Inflammatory macrophage treated with lipopolysaccharide for 4 hours (primary cell): ENCODE data around the gene NPRL2.

Experiments used
- DNase-seq: peaks from one replicate; pipeline ENCODE4 v3.0.0-alpha.2; 2020

Gene NPRL2

DNA sequence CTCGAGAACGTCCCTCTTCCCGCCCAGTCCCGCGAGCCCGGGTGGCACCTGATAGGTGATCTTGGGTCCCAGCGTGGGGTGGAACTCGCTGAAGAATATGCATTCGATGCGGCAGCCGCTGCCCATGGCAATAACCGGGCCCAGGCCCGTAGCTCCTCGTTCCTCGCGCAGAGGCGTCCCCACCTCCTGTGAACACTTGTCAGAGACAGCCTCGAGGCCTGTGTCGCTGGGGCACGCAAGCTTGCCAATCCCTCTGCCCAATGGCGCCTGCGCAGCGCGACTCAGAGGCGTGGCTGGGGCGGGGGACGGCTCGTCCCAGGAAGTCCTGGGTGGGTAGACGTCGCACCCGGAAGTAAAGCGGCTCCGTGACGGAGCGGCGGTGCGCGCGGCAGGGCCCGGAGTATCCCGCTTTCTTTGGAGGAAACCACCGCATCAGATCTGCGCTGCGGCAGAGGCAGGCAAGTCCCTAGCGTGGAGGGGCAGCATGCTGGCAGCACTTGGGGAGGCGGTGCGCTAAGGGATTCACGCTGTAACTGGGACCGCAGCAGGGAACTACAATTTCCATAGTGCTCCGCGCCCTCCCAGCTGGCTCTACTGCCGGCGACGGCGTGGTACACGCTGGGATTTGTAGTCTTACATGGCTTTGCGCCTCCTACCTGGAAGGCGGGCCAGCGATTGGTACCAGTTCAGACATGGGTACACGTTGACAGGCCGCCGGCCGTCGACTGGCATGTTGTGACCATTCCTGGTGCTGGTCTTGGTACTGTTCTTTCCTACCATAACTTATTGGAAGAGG, at the start of gene NPRL2, which contains the start of gene CYB561D2:
Gene NPRL2 (minus strand): TSS at position 249 of the 796 bp plus-strand sequence. CDS start 123 bp downstream, at position 126.
Gene CYB561D2 (plus strand): TSS at position 336 of the 796 bp plus-strand sequence. CDS start 572 bp downstream, outside the sequence.
- peak; percentile 97 for DNase-seq

DNA sequence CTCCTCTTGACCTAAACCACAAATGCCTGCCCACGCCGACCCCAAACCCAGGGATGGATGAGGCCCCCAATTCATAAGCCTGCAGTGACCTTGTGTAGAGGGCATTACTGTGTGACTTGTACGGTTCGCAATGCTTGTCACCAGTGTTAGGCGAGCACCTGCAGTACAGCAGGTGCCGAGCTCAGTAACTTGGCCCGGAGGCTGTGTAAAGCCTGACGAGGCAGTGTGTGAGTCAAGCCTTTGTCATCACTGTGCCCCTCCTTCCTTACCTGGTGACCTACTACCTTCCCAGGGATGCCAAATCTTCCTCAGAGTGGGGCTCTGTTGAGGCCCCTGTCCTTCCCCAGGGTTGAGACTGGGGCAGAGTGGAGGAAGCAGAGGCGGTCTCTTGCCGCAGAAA, 45.9 kb upstream of the NPRL2 start:
- DNase-seq, result no peak

DNA sequence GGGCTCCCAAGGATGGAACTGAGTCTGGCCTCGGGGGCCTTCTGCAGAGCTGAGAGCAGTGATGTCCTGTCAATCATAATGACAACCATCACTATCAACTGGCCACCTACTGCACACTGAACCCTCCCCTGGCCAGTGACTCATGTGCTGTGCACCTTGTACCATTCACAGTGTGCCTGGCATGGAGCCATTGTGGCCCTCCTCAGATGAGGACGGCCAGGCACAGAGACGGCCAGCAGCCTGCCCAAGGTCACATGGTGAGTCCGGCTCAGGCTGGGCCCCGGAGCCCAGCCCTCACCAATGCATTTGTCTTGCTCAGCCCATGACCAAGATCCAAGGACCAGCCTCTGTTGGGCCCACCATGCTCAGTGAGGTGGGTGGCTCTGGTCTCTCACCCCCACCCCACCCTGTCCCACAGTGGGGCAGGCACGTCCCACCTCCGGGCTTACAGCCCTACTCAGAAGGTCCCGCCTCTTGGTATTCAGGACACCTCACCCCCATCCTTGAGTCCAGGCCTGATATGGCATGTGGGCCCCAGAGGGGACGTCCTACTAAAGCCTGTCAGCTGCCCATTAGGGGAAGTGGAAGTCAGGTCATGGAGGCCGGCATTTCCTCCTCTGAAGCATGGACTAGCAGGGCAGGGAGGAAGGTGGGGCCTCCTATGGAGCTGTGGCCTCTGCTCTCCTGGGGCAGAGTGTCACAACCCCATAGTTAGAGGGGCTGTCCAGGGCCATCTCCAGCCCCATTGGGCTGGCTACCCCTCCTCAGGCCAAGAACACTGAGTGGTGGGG, 44.7 kb upstream of the NPRL2 start:
- peak; percentile 81 for DNase-seq

DNA sequence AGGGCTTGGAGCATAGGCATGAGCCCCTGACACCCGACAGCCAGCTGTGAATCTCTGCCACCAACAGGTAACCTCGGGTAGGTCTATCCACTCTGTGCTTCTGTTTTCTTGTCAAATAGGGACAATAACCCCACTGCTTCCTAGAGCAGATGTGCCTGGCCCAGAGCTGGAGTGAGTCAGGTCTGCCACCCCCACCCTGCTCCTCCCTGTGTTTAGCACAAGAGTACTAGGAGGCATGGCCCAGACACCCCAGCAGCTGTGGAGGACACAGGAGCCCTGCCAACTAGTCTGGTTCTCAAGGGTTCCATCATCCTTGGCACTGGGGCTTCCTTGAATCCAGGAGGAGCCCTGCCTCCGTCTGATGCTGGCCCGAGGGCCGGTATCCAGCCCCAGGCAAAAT, 42.5 kb upstream of the NPRL2 start:
- no peak for DNase-seq

DNA sequence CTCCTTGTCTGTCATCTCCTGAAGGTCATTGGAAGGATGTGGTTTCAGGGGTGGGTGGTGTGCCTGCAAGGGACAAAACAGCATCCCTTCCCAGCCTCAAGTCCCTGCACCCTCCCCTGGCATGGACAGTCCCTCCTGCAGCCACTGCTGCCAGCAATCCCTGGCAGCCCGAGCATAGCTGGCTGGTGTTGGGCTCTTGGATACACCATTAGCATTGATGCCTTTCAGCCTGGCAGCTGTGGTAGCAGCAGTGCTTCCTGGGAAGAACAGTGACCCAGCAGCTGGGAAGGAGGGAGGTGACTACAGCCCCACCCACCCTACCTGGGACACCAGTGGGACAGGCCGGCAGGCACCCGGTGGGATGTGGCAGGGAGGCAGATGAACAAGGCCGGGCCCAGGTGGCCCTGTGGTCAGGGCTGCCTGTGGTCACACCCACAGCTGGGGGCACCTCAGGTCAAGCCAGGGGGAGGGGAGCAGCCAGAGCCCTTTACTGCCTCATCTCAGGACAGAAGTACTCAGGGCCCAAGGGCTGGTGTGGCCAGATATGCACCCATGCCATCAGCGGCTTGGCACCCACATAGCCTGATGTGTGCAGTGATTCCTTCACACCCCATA, 41.6 kb upstream of the NPRL2 start:
- DNase-seq, result no peak

DNA sequence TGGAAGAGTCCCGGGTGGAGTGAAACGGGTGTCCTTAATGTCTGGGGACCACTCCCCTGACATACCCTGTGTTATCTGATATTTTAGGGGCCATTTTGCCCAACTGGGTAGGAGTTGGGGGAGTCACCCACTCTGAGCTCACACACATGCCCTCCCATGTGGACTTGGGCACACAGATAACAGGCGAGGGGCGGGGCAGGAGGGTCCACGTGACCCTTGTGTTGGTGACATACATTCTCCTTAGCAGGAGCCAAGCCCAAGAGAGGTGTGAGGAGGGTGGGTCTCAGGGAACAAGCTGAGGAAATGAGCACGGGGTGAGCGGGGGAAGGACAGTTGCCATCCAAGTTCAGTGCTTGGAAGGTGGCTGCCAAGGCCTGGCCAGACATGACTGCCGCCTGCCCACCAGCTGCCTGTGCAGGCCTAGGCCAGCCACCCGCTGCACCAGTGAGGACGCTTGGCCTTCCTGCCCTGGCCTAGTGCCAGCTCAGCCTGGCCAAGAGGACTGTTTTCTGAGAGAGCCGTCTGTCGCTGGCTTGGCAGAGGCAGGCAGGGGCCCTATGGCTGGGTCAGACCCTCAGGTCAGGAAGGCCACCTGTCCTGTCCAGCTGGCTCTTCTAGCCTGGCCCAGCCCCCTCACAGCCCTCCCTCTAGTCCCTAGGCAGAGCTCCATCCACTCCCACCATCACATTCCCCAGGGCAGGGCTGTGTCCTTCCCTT, 40.1 kb upstream of the NPRL2 start:
- DNase-seq, result no peak

- no peak for DNase-seq
These were observed 38.8 kb upstream of the NPRL2 start for GRCh38 chr3:50389414-50389767.

DNA sequence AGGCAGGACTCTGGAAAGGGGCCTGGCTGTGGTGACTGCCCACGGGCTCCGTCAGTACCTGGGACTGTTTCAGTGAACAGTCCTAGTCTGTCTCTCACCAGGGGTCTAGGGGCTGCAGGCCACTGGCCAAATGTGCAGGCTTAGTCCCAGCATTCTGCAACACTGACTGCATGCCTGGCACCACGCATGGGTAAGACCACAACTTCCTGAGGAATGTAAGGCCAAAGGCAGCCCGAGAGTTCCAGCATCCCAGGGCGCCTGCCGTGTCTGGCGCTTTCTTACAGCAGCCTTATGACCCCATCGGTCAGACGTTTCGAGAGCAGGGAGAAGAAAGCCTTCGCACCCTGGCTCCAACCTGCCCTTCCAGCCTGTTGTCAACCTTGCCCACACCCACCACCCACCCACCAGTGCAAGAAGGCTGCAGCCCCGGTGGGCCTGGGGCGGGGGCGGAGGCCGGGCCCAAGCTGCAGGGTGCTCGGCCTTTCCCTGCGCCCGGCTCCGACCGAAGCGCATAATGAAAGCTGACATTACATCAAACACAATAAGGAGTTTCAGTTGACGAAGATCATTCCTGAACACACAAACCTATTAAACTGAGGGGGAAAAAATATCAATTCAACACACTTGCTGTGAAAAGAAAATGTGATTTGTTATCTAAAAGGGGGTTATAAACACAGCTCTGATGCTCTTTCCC, 38.3 kb upstream of the NPRL2 start:
- no peak for DNase-seq

DNA sequence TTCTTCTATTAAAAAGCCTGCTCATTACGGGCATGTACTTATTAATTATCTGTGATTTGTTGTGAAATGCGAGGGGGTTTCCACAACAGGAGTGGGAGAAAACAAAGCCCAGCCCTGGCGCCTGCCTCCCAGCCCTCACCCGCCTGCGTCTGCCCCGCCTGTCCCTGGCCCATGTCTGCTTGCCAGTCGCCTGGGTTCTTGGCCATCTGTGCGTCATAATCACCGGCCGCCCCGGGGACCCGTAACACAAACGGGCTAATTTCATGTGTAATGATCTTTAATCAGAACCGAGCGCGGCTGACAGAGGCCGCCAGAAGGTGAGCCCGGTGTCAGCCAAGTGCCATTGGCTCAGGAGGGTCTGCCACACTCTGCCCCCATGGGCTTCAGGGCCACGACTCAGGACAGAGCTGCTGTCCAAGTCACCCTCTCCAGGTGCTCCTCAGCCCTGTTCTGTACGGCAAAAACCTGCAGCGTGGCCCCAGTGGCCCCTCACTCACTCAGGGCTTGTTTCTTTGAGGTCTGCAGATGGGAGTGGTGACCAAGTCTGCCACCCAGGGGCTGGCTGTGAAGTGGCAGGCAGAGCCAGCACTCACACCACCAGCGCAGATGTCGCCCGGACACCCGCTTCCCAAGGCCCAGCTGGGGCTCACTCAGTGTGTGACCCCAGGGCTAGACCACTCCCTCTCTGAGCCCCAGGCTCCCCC, 37.6 kb upstream of the NPRL2 start:
- no peak for DNase-seq

- no peak for DNase-seq
These were observed 35.2 kb upstream of the NPRL2 start for GRCh38 chr3:50385754-50386153.

DNA sequence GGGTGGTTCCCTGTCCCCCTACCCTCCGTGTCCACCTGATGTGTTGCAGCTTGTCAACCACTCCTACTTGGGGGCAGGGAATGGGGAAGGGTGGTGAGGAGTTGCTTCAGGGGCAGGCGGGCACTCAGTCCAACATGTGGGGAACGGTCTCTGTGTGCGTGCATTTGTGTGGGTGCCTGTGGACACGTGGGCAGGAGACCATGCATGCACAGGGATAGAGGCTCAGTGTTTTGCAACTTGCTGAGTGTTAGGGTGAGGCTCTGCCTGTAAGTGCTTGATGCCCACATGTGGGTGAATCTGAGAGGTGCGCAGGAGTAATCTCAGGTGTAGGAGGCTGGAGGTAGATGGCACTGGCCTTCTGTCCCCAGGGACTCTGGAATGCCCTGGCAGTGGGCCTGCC, 33.2 kb upstream of the NPRL2 start:
- DNase-seq, result no peak

DNA sequence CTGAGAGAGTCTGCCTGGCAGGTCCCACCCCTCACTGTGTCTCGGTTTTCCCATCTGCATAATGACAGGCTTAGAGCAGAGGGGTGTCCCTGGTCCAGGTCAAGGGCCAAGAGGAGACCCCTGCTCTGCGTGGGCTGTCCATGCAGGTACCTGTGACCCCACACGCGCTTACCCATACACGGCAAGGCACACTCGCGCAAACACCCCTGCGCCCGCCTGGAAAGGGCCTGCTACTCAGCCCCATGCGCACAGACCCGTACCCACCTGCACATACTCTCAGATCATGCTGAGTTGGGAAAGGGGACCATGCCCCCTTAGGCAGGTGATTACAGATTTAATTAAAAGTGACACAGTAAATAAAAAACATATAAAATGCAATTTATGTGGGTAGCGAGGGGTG, 32.1 kb upstream of the NPRL2 start:
- no peak for DNase-seq

DNA sequence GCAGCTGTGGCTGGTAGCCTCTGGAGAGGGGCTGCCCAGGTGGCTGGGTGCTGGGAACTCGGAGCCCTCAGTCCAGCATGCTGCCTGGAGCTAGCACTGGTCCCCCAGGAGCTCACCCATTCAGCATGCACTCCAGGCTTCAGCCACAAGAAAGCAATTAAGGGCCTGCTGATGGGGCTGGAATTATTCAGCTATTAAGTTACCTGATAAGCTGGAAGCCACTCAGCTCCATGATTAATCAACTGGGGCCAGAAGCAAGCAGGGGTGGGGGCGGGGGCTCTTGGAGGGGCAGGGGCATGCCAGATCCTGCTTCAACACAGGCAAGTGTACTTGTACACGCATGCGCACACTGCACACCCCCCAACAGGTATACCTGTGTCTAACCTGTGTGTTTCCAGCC, 30.8 kb upstream of the NPRL2 start:
- DNase-seq, result no peak

DNA sequence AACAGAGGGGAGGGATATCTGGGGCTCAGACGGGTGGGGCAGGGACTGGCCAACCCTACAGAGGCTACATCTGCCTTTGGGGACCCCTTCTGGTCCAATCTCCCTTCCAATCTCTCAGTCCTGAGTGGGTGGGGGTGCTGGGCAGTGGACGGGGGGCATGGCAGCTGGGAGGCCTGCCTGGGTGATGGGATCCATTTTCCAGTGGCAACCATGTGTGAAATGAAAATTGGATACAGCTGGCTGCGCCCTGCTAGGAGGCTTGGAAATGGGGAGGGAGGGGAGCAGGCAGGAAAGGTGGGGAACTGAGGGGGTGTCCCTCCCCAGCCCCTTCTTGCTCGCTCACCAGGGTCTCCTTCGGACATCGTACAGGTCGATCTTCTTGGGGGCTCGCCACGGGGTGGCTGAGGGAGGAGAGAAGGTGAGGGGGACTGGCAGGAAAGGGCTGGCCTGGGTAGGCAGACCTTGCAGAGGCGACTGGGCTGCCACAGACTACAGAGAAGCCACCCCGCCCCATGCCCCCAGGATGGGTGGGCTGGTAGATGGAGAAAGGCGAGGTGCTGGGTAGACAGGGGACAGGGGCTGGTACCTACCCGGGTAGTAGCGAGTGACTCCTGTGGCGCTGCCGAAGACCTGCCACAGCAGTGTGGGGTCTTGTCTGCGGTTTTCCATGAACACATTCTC, 30.0 kb upstream of the NPRL2 start:
- DNase-seq, result no peak

GRCh38 chr3:50378757-50379156, 28.2 kb upstream of the NPRL2 start:
- DNase-seq, result no peak

DNA sequence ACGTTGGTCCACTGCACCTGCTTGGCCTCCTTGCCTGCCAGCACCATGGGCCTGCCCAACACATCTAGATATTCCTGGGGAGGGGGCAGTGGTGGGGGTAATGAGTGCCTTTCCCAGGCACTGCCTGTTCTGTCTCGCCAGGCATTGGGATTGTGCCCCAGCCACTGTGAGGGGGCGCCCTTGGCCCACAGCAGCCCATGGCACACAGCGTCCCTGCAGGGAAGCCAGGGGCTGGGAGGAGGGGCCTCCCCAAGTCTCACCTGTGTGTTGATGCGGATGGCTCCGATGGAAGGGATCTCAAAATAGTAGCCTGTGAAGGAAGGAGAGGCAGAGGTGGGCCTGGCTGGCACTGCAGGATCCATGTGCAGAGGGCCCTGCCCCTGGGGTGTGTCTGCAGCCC, 27.4 kb upstream of the NPRL2 start:
- DNase-seq, result no peak

DNA sequence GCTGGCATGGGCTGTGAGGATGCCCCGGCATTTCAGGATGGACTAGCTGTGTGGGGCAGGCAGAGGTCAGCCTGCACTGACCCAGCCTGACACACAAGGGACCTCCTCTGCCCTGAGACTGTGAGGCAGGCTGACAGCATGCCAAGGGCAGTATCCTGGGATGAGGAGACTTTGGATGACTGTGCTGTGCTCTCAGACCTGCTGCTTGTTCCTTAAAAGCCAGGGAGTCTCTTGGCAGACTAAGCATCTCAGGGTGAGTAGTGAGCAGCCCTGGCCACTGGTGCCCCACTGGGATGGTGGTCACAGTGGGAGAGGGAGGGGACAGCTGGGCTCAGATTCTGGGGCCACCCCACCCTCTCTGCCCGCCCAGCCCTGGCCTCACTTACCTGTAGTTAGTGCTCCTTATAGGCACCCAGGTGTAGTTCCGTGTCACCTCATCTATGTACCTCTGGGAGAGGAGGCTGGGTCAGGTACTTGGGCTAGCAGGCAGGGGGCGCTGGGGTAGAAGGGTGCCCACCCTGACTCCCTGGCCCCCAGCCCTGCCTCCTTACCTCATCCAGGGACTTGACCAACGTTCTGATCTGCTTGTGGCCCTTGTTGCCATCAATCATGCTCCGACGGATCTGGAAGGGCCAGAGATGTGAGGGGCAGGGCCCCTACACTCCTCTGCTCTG, 24.8 kb upstream of the NPRL2 start:
- no peak for DNase-seq

DNA sequence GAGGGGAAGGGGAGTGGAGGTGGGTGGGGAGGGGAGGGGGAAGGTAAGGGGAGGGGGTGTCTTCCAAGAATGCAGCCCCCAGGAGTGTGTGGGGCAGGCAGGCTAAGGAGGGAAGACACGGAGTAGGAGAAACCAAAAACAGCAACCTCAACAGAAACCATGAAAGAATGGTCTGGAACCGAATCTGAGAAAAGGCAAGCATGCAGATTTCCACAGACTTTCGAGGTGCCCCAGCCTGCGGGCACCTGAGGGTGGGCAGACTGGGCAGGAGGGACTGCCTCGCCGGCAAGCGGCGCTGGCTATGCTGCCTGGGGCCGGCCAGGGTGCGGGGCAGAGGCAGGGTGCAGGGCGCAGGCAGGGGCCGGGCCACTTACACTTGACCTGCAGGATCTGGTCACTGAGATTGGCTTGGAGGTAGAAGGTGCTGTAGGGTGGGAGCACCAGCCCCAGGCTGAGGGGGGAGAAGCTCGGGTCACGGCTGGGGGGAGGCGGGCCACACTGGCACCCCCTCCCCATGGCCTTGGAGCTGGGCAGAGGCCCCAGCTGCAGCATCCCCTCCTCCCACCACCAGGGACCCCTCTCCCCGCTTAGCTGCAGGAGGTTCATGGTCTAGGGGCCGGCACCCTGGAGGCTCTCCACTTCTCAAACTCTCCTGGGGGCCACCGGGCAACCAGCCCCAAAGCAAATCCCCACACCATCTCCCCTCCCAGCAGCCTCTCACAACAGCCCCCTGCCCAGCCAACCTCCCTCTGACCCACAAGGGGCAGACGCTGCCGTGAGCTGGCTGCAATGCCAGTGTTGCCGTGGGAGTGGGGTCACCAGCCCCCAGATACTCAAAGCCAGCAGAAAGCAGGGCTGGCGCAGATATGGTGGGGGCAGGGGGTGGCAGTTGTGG, 24.0 kb upstream of the NPRL2 start:
- DNase-seq, result no peak
